GM19463 (cell line): ENCODE measurements around the gene ASAP2.

Source experiments
- ATAC-seq: cut with Tn5 transposase; IDR thresholded peaks from one replicate; pipeline ENCODE4 v1.9.1; 2021; ENCODE audit warnings: mild to moderate bottlenecking, moderate library complexity; ENCODE audit not compliant: unreplicated experiment

Gene ASAP2

GRCh38 chr2:9179572-9180201, 26.9 kb upstream of the ASAP2 start:
- ATAC-seq, result no peak

- ATAC-seq, result no peak
Measured at GRCh38 chr2:9184361-9184760, 22.3 kb upstream of the ASAP2 start.

DNA sequence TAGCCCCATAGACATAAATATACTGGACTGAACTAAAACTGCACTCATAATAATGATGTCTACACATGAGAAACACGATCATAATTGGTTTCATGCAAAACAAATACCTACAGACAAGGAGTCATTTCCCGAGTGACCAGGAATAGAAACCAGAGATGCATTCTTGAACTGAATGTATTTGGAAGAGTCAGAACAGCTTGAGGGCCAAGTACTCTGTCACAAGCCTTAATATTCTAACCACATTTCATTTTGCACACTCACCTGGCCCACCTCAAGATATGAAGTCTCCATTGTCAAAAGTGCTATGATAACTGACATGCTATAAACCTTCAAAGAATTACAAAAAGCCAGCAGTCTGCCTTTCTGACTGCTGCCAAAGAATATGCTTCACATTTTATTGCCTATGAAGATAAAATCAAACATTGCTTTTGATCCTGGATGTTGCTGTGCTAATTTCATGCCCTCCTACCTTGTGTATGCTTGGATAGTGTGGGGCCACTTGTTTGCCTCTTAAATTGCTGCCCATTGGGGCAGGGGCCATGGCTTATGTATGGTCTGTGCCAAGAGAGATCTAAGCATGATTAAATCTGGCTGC, 18.9 kb upstream of the ASAP2 start:
- ATAC-seq, result no peak

DNA sequence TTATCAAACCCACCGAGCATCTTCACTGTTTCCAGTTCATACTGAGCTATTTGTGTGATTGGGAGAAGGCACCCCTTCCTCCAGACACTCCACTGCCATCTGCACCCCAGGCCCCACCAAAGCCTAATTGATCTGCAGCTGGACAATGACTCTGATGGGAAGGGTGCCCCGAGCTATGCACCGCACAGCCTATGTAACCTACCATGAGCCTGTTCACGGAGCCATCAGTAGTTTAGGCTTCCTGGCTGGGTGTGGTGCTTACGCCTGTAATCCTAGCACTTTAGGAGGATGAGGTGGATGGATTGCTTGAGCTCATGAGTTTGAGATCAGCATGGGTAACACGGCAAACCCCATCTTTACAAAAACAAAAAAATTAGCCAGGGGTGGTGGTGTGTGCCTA, 17.8 kb upstream of the ASAP2 start:
- ATAC-seq, result no peak

GRCh38 chr2:9189901-9190300, 16.7 kb upstream of the ASAP2 start:
- ATAC-seq, result no peak

GRCh38 chr2:9191041-9191481, 15.6 kb upstream of the ASAP2 start:
- no peak for ATAC-seq

DNA sequence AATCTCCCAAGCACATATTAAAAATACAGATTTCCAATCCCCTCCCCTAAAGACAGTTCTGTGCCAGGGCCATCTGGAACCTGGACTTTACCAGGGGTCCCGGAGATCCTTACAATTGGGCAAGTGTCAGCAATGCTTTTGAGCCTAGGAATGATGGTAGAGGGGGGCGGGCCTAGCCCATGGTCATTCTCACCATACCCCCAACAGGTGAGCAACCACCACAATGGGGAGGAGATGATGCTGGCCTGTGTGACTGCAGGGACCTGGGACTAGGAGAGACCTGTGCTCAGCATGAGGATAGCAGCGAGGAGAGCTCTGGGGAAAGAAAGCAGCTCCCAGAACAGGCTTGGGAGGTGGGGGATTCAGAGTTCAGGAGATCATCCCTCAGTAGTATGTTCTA, 13.9 kb upstream of the ASAP2 start:
- no peak for ATAC-seq

DNA sequence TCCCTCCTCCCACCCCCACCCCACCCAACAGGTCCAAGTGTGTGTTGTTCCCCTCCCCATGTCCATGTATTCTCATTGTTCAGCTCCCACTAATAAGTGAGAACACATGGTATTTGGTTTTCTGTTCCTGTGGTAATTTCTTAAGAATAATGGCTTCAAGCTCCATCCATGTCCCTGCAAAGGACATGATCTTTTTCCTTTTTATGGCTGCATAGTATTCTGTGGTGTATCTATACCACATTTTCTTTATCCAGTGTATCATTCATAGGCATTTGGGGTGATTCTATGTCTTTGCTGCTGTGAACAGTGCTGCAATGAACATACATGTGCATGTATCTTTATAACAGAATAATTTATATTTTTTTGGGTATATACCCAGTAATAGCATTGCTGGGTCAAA, 12.3 kb upstream of the ASAP2 start:
- no peak for ATAC-seq

- no peak for ATAC-seq
Measured at GRCh38 chr2:9196637-9197036, 10.0 kb upstream of the ASAP2 start.

GRCh38 chr2:9197916-9198315, 8.7 kb upstream of the ASAP2 start:
- no peak for ATAC-seq

DNA sequence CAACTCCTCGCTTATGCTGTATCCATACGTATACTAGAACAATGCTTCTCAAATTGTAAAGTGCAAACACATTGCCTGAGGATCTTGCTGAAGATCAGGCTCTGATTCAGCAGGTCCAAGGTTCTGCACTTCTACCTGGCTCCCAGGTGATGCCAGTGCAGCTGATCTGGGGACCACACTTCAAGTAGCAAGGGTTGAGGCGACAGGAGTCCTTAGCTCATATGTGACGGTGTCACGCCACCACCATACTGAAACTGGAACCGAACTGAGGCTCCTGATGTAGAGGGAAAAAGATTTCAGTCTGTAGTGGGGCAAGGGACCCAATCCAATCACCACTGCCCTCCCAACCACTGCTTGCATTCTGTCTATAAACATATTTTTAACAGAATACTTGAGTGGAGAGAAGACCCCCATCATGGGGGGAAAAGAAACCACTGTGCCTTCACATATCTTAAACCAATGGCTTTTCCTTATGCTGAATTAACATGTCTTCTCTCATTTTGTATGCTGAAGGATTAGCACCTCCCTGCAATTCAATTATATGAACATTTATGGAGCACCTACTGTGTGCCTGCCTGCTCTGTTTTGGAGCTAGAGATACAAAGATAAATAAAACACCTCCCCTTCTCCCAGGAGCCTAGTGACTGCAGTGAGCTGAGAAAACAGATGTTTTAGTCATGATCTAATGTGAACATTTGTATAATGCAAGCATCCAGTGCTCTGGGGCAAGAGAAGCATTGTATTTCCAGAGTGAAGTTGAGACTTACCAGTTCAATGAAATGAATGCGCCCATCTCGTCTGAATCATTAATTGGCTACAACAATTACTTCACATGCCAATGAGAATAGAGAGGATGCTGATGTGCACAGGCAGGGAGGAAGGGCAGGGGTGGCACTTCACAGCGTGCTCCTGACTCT, 6.6 kb upstream of the ASAP2 start:
- no peak for ATAC-seq

- ATAC-seq, result no peak
Measured at GRCh38 chr2:9200633-9201015, 6.0 kb upstream of the ASAP2 start.

DNA sequence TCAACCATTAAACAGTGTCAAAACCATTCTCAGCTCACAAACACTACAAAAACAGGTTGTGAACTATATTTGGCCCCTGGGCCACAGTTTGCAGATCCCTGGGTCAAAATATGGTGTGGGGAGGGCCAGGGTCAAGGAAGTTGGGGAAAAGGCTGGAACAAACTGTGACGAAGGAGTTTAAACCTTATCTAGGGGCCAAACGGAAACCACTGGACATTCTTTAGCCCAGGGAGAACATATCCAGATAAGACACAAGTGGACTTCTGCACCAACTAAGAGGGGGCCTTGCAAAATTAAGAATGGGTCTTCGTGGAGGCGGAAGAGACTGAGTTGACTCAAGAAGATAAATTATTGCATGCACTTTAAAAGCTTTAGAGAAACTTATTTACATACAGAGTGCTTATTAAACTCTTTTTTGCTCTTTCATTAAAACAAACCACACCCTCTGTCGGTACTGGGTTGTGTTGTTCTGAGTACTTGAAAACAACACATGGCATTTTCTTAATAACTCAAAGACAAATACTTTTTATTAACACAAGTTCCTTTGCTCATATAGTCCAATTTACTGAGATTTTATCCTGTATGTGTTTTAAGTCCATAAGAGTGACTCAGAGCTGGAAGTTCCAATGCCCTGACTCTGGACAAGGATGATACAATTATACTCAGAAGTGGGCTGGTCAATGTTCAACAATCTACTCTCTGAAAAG, 5.3 kb upstream of the ASAP2 start:
- ATAC-seq, result no peak

DNA sequence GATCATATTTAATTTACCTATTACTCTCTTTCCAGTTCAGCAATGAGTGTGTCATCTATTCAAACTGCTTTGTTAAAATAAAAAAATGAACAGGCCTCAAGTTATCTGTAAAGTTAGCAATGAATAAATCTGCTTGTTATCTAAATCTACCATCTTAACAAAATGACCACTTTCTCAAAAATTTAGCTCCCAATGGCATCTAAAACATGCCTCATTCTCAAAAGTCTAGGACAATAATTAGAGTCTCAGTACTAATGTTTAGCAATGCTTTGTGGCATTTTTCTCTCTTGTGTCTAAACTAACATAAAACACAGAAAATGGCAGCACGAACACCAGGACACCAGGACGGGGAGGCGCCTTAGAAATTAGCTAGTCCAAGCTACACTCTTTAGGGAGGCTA, 3.6 kb upstream of the ASAP2 start:
- ATAC-seq, result no peak

GRCh38 chr2:9203876-9204275, 2.7 kb upstream of the ASAP2 start:
- no peak for ATAC-seq

GRCh38 chr2:9204939-9205338, 1.7 kb upstream of the ASAP2 start:
- no peak for ATAC-seq

DNA sequence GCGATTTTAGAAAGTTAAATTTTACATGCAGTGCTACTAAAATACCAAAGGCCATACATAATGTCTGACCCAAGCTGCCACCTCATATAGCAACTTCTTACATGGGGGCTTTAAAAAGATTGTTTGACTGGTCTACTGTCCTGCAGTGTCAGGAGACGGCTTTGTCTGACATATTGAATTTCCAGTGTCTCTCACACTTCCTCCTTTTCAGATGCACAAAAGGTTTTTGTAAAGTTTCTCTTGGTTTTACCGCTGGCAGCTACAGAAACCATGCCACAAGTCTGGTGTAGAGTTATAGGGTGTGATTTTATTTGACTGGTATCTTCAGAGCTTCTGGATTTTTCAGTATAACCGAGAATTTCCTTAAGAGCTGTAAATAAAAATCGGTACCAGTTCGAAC, 1.1 kb upstream of the ASAP2 start:
- ATAC-seq, result no peak

- peak; percentile 17 for ATAC-seq
Measured at GRCh38 chr2:9206991-9207640, 504 bp downstream of the ASAP2 start.

GRCh38 chr2:9207641-9208311, 1.2 kb downstream of the ASAP2 start:
- no peak for ATAC-seq

GRCh38 chr2:9208875-9209274, 2.3 kb downstream of the ASAP2 start:
- no peak for ATAC-seq
